B cell (primary cell): ENCODE data around the gene GAMT.

ENCODE experiments used
- CTCF ChIP-seq: fragments of 200-600 bp; IDR thresholded peaks from one replicate; pipeline ENCODE4 v1.8.0; 2022; ENCODE audit warnings: antibody characterized with exemption, mild to moderate bottlenecking
- EZH2 ChIP-seq: IDR thresholded peaks from 2 replicates; pipeline ENCODE4 v1.6.1; 2012; ENCODE audit warnings: borderline replicate concordance, low read depth, mild to moderate bottlenecking, moderate library complexity, low read length; ENCODE audit not compliant: insufficient read depth, poor library complexity, severe bottlenecking

DNA sequence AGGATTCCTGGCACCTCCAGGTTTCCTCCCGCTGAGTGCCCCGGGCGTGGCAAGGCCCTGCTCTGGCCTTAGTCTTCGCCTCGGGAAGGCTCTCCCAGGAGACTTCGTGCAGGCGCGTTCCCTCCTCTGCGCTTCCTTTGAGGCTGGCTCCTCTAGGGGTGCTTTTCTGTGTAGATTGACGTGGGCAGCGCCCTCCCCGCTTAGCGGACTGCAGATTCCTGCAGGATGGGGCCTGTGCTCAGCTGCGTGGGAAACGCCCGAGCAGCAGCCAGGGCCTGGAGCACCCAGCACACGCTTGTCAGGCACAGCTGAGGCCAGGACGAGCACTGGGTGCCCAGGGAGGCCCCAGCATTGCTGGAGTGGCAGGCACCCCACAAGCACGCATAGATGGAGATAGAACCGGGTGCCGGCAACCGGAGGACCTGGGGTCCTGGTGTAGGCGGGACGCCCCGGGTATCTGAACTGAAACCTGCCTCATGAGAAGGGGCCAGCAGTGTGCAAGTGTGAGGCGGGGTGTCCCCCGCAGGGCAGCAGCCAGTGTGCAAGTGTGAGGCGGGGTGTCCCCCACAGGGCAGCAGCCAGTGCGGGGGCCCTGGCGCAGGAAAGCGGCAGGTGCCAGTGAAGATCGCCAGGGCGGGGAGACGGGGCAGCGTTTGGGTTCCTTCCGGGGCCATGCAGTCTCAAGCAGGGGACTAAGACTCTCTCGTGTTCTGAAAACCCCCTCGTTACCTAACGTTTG lies 14.2 kb downstream of the GAMT start:
- no peak for TF ChIP-seq CTCF
- no peak for TF ChIP-seq EZH2
